Duodenal mucosa (tissue), 2 donors: ENCODE results near the gene CIDEA.

Experiments used
- H3K27ac ChIP-seq: one replicate; pipeline ENCODE4 v1.7.0; 2013; ENCODE audit warnings: low read depth, low read length
- H3K27me3 ChIP-seq, 2 donors: one replicate each; pipeline ENCODE4 v1.7.0; 2013; ENCODE audit warnings: low read length in 2 of 2, control low read depth in 1 of 2; ENCODE audit not compliant: insufficient read depth in 2 of 2, control insufficient read depth in 1 of 2
- H3K36me3 ChIP-seq, 2 donors: one replicate each; pipeline ENCODE4 v1.7.0; 2013; ENCODE audit warnings: low read length in 2 of 2, control low read depth in 1 of 2; ENCODE audit not compliant: insufficient read depth in 2 of 2, control insufficient read depth in 1 of 2
- H3K4me1 ChIP-seq, 2 donors: one replicate each; pipeline ENCODE4 v1.7.0; 2013; ENCODE audit warnings: low read length in 2 of 2, control low read depth in 1 of 2; ENCODE audit not compliant: insufficient read depth in 2 of 2, control insufficient read depth in 1 of 2
- H3K4me3 ChIP-seq, 2 donors: one replicate each; pipeline ENCODE4 v1.7.0; 2013; ENCODE audit warnings: low read length in 2 of 2, low read depth in 1 of 2
- H3K9ac ChIP-seq, 2 donors: one replicate each; pipeline ENCODE4 v1.7.0; 2013; ENCODE audit warnings: low read length in 2 of 2, low read depth in 1 of 2
- H3K9me3 ChIP-seq, 2 donors: one replicate each; pipeline ENCODE4 v1.7.0; 2013; ENCODE audit warnings: low read length in 2 of 2, control low read depth in 1 of 2; ENCODE audit not compliant: control insufficient read depth in 1 of 2

CIDEA gene

GRCh38 chr18:12318334-12318697, 64.2 kb downstream of the CIDEA start:
- no peak overlapping the region for H3K9ac ChIP-seq
- H3K36me3 ChIP-seq: peaks cover 0 to 14% of the 10 kb centered on the region in 2 donors
- no peaks in the 10 kb centered on the region for H3K9me3 ChIP-seq
- no peaks in the 10 kb centered on the region for H3K4me1 ChIP-seq
- no peak overlapping the region for H3K4me3 ChIP-seq
- H3K27me3 ChIP-seq: no peaks in the 10 kb centered on the region
- H3K27ac ChIP-seq: no peak overlapping the region

- Histone ChIP-seq H3K36me3 (peaks cover 0 to 15% of the 10 kb centered on the region in 2 donors), H3K27ac (no peak overlapping the region)
Observed at GRCh38 chr18:12318857-12319256, 64.7 kb downstream of the CIDEA start.

GRCh38 chr18:12321333-12321732, 67.2 kb downstream of the CIDEA start:
- no peak overlapping the region for H3K9ac ChIP-seq
- H3K36me3 ChIP-seq: peaks cover 15 to 34% of the 10 kb centered on the region in 2 donors
- no peaks in the 10 kb centered on the region for H3K27me3 ChIP-seq
- no peaks in the 10 kb centered on the region for H3K9me3 ChIP-seq
- no peak overlapping the region for H3K27ac ChIP-seq
- no peak overlapping the region for H3K4me3 ChIP-seq
- H3K4me1 ChIP-seq: no peaks in the 10 kb centered on the region

More at GRCh38 chr18:12318857-12319256, 64.7 kb downstream of the CIDEA start:
- H3K9me3 ChIP-seq: no peaks in the 10 kb centered on the region
- H3K4me1 ChIP-seq: no peaks in the 10 kb centered on the region
- H3K27me3 ChIP-seq: no peaks in the 10 kb centered on the region
- no peak overlapping the region for H3K9ac ChIP-seq
- H3K4me3 ChIP-seq: no peak overlapping the region

GRCh38 chr18:12324991-12325725, 71.0 kb downstream of the CIDEA start:
- Histone ChIP-seq H3K27me3 (no peaks in the 10 kb centered on the region), H3K27ac (no peak overlapping the region), H3K4me3 (no peak overlapping the region), H3K9me3 (no peaks in the 10 kb centered on the region), H3K36me3 (peaks cover 42 to 70% of the 10 kb centered on the region in 2 donors), H3K9ac (no peak overlapping the region), H3K4me1 (peaks cover 0 to 5% of the 10 kb centered on the region in 2 donors)

- Histone ChIP-seq H3K9ac (no peak overlapping the region), H3K9me3 (no peaks in the 10 kb centered on the region), H3K4me3 (no peak overlapping the region), H3K27ac (no peak overlapping the region), H3K4me1 (peaks cover 0 to 5% of the 10 kb centered on the region in 2 donors), H3K27me3 (no peaks in the 10 kb centered on the region), H3K36me3 (peaks cover 42 to 70% of the 10 kb centered on the region in 2 donors)
Observed at GRCh38 chr18:12325726-12326245, 71.6 kb downstream of the CIDEA start.

GRCh38 chr18:12326711-12327460, 72.7 kb downstream of the CIDEA start:
- Histone ChIP-seq H3K4me1 (peaks cover 0 to 5% of the 10 kb centered on the region in 2 donors), H3K27ac (no peak overlapping the region), H3K4me3 (no peak overlapping the region), H3K9ac (no peak overlapping the region), H3K36me3 (peaks cover 47 to 67% of the 10 kb centered on the region in 2 donors), H3K27me3 (no peaks in the 10 kb centered on the region), H3K9me3 (no peaks in the 10 kb centered on the region)
